GM21737 (cell line): ENCODE results near the gene AVPI1.
A peak's percentile ranks its signal among the peaks of the same experiment; 100 is the strongest.

ENCODE experiments used
- ATAC-seq: cut with Tn5 transposase; IDR thresholded peaks from one replicate; pipeline ENCODE4 v1.9.1; 2021; ENCODE audit warnings: mild to moderate bottlenecking, moderate library complexity; ENCODE audit not compliant: unreplicated experiment

AVPI1 gene

GRCh38 chr10:97686962-97687784 lies at the start of gene AVPI1:
AVPI1 (minus strand) TSS chr10:97687241; CDS start chr10:97679905, 7,336 bp downstream.
- ATAC-seq = peak; percentile 91

- peak; percentile 21 for ATAC-seq
These were observed 49.4 kb upstream of the AVPI1 start for GRCh38 chr10:97736403-97736901.

- ATAC-seq = no peak
These were observed 47.0 kb upstream of the AVPI1 start for GRCh38 chr10:97734021-97734420.

- no peak for ATAC-seq
These were observed 46.2 kb upstream of the AVPI1 start for GRCh38 chr10:97733256-97733655.

GRCh38 chr10:97732052-97732359 lies 45.0 kb upstream of the AVPI1 start:
- ATAC-seq = no peak

- ATAC-seq = no peak
These were observed 44.5 kb upstream of the AVPI1 start for GRCh38 chr10:97731346-97732051.

- ATAC-seq = no peak
These were observed 42.0 kb upstream of the AVPI1 start for GRCh38 chr10:97729014-97729413.

GRCh38 chr10:97726636-97727178 lies 39.7 kb upstream of the AVPI1 start:
- ATAC-seq = no peak

GRCh38 chr10:97724341-97724941 lies 37.4 kb upstream of the AVPI1 start:
- ATAC-seq = no peak

GRCh38 chr10:97723001-97723400 lies 36.0 kb upstream of the AVPI1 start:
- no peak for ATAC-seq

GRCh38 chr10:97721871-97722780 lies 35.1 kb upstream of the AVPI1 start:
- ATAC-seq = no peak

GRCh38 chr10:97719602-97720001 lies 32.6 kb upstream of the AVPI1 start:
- no peak for ATAC-seq

GRCh38 chr10:97718659-97719142 lies 31.7 kb upstream of the AVPI1 start:
- no peak for ATAC-seq

GRCh38 chr10:97718178-97718577 lies 31.1 kb upstream of the AVPI1 start:
- no peak for ATAC-seq

- ATAC-seq = no peak
These were observed 30.6 kb upstream of the AVPI1 start for GRCh38 chr10:97717627-97718026.

- no peak for ATAC-seq
These were observed 28.3 kb upstream of the AVPI1 start for GRCh38 chr10:97715259-97715874.

- peak; percentile 24 for ATAC-seq
These were observed 27.6 kb upstream of the AVPI1 start for GRCh38 chr10:97714401-97715258.

- peak; percentile 79 for ATAC-seq
These were observed 26.9 kb upstream of the AVPI1 start for GRCh38 chr10:97713826-97714400.
